ENCODE measurements around the gene NRAP.
A peak's percentile ranks its signal among the peaks of the same experiment; 100 is the strongest.

Gene NRAP, protein sequence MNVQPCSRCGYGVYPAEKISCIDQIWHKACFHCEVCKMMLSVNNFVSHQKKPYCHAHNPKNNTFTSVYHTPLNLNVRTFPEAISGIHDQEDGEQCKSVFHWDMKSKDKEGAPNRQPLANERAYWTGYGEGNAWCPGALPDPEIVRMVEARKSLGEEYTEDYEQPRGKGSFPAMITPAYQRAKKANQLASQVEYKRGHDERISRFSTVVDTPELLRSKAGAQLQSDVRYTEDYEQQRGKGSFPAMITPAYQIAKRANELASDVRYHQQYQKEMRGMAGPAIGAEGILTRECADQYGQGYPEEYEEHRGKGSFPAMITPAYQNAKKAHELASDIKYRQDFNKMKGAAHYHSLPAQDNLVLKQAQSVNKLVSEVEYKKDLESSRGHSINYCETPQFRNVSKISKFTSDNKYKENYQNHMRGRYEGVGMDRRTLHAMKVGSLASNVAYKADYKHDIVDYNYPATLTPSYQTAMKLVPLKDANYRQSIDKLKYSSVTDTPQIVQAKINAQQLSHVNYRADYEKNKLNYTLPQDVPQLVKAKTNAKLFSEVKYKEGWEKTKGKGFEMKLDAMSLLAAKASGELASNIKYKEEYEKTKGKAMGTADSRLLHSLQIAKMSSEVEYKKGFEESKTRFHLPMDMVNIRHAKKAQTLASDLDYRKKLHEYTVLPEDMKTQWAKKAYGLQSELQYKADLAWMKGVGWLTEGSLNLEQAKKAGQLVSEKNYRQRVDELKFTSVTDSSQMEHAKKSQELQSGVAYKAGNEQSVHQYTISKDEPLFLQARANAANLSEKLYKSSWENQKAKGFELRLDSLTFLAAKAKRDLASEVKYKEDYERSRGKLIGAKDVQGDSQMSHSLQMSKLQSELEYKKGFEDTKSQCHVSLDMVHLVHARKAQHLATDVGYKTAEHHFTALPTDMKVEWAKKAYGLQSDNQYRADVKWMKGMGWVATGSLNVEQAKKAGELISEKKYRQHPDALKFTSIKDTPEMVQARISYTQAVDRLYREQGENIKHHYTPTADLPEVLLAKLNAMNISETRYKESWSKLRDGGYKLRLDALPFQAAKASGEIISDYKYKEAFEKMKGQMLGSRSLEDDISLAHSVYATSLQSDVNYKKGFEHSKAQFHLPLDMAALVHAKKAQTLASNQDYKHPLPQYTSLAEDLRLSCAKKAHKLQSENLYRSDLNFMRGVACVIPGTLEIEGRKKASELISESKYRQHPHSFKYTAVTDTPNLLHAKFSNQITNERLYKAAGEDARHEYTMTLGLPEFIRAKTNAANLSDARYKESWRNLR (N-terminal part only)

DNA sequence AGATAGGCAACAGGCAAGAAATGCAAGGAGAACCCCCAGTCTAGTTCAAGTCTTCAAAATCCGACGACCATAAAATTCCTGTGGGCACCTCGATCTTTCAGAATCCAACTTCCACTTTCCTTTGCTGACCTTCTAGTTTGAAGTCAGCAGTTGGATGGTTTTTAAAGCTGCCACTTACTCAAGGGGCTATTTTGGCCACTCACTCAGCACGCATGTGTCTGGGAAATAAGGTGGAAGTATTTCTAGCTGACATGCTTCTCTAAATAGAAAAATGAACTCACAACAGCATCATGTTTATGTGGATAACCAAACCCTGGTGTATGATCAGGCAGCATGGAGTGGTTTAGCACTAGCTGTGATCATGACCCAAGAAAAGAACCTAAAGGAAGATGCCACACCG is at the start of gene NRAP:
Gene NRAP (minus strand): TSS at position 134 of the 400 bp plus-strand sequence. CDS start 159 bp downstream, outside the sequence.
- DNase-seq = no peak

DNA sequence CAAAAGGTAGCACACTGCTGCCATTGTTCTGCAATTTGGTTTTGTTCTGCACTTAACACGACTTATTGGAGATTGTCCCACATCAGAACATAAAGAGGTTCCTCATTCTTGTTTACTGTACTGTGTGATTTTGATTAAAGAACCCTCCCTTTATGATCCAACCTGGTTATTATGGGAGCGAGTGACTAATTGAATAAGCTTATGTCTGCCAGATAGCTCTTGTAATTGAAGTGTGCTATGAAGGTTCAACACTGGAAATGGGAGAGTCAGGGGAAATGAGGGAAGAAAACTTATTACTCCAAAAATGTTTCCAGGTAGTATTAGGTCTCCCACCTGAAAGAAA is 49.8 kb upstream of the NRAP start:
- no peak for DNase-seq

DNA sequence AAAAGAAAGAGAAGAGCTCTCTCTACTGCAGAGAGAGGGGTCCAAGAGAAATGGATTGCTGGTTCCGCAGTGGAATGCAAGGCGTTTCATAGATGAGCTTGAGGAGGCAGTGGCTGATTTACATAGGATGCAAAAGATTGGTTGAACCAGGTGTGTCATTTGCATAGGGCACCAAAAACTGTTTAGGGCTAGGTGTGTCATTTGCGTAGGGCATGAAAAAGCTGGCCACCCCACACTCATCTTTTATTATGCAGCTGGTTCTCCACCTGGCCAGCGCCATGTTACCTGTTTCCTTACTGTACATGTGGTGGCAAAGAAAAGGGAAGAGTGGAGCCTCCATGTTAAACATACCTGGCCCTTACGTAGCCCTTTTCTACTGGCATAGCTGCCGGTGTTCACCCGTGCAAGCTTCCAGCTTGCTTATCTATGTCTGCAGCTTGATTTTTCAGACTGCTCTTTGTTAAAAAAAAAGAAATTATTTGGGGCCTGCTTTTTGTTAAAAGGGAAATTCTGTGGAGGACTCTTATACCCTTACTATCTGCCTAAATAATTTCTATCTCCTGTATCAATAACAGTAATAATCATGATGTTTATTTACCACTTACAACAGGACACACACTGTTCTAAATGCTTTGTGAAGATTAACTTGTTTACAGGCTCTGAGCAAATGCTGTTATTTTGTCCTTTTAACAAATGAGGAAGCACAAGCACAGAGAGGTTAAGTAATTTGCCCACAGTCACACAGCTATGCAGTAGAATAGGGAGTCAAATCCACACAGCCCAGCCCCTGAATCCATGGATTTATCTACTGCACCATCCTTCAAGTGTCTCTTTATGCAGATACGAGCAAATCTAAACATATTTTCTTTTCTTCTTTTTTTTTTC is 49.2 kb upstream of the NRAP start:
- no peak for DNase-seq

DNA sequence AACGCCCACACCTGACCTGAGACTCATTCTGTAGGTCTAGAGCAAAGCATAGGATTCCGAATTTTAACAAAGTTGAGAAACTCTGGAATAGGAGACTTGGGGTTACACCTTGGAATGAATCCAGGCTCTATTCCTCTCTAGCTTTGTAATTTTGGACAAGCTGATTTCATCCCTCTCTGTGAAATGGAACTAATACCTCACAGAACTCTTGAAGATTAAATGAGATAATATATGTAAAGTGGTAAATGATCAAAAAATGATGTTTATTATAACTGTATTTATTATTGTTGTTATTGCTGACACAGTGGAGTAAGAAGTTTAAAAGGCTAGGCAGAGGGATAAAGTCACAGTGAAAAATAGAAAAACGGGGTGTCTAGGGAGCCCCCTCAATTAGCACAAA is 48.2 kb upstream of the NRAP start:
- DNase-seq = no peak

DNA sequence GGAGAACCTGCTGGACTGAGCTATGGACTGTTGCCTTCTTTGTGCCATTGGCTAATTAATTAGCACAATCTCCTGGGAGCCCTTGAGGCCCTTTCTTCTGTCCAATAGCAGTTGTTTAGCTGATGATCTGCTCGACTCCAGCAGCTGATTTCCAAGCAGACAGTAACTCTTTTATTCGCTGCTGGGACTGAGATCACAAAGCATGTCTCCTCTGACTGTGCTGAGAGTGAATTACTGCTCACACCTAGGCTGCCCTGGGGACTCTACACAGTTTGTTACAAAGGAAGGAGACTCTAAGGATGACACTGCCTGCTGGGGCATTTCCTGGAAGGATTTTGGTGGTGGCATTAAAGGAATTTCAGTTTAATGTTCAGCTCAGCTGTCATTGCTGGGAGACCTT is 47.3 kb upstream of the NRAP start:
- no peak for DNase-seq

DNA sequence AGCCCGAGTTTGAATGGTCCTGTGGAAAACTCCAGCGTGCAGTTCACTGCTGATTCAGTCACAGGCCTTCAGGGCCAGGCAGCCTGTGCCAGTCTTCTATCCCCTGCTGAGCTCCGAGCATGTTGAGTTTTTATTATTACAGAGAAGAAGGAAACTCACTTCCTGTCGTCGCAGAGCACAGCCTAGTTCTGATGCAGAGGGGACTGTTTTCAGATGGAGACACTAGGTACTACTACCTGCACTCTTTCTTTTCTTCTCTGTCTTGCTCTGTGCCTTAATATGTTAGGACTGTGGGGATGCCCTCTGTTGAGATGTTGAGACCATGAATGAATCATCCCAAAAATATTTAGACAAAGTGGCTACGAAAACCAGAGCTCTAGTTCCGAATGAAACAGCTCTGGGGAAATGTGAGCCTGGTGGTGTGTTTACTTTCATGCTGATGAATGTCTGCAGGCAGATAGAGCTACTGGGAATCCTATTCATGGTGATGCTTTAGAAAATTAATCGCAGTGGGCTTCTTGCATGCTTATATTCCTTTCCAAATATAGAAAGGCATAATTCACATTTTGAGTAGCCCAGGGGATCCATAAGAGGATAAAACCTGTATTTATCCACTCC is 45.5 kb upstream of the NRAP start:
- no peak for DNase-seq

DNA sequence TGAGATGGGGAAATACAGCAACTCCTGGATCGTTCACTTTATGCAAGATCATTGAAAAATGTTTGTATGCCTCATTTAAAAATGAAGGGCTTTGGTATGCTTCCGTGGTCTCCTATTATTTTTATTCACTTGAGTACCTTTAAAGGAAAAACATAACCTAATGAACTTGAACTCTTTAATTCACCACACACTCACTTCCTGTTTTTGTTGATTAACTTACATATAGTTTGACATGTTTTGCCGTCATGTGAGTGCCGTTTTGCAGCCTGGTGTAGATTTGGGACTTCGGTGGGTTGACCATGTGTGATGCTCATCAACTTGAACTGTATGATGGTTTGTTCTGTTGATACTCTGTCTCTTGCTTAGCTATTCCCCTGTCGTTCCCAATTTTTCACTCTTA is 44.8 kb upstream of the NRAP start:
- DNase-seq = no peak

DNA sequence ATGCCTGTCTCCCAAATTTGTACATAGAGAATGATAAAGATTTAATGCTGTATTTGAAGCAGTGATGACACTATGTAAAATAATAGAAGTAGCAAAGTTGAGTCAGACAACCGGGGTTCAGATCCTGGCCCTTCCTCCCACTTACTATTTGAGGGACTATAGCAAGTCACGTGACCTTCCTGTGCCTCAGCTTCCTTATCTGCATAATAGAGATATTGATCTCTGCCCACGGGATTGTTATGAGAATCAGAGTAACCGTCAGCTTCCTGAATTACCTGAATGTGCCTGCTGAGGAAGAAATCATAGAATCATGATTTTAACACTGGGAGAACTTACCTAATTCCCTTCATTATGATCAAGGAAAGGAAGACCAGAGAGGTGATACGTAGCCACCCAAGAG is 42.8 kb upstream of the NRAP start:
- DNase-seq = no peak

DNA sequence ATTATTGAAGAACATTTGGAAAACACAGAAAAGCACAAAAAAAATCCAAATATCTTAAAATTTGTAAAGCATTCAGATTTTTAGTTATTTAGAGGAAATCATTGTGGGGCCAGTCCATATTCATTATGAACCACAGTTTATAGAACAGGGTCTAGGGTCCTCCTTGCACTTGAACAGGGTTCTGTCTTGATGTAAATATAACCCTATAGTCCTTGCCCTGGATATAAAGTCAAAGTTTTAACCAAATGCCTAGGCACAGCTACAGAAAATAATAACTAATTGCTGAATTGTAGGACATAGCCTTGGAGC is 41.5 kb upstream of the NRAP start:
- DNase-seq = no peak

DNA sequence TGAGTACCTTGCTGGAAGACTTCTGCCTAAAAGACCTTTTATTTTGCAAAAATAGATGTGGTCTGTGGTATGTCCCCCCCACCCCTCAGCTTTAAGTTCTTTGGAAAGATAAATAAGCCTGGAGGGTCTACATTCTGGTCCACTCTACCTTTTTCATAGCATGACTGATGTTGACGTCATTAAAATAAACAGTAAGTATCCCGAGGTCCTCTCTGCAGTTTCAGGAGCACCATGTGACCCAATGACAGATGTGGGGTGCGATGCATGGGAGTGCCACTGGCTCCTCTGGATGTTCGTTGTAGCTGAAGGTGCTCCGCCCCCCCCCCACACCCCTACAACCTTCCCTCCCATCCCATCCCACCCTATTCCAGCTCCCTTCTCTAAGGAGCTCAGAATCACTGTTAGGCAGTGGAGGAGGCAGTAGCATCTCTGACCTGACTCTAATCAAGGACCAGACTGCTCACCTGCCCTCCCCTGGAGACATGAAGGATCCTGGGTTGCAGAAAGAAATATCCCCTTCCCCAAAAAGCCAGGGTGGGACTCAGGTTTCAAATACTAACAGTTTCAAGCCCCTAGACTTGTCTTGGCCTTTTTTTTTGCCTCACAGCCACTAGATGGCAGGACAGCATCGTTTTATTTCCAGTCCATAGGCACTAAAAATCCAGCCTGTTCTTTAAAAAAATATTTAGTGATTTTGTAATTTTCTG is 40.9 kb upstream of the NRAP start:
- DNase-seq = peak in 1 of 2 donors; percentile 22

DNA sequence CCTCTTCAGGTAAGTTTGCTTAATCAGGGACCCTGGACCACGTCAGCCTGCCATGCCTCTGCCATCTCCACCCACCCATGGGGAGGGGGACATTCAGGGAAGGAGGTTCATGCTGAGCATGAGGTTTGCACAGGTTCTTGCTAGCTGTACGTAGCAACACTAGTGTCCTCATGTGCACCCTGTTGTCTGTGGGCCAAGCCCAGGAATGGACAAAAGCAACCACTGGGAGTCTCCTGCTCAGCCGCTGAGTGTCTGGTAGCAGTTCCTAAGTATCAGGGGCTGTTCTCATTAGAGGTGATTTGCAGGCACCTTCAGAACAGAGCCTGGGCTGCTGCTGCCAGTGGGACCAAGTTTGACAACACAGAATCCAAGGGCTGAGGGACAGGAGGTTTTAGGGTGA is 33.8 kb upstream of the NRAP start:
- no peak for DNase-seq

DNA sequence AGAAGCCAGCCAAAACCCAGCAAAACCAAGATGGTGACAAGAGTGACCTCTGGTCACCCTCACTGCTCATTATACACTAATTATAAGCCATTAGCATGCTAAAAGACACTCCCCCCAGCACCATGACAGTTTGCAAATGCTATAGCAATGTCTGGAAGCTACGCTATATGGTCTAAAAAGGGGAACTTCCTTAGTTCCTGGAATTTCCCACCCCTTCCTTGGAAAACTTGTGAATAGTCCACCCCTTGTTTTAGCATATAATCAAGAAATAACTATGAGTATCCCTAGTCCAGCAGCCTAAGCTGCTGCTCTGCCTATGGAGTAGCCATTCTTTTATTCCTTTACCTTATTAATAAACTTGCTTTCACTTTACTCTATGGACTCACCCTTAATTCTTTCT is 31.9 kb upstream of the NRAP start:
- no peak for DNase-seq

DNA sequence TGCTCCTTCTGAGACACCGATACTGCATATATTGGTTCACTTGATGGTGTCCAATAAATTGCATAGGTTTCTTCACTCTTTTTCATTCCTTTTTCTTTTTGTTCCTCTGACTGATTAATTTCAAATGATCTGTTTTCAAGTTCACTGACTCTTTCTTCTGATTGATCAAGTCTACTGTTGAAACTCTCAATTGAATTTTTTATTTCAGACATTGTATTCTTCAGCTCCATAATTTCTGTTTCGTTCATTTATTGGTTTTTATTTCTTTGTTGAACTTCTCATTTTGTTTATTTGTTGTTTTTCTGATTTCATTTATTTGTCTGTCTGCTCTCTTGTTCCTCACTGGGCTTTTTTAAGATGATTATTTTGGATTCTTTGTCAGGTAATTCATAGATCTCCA is 29.5 kb upstream of the NRAP start:
- no peak for DNase-seq

DNA sequence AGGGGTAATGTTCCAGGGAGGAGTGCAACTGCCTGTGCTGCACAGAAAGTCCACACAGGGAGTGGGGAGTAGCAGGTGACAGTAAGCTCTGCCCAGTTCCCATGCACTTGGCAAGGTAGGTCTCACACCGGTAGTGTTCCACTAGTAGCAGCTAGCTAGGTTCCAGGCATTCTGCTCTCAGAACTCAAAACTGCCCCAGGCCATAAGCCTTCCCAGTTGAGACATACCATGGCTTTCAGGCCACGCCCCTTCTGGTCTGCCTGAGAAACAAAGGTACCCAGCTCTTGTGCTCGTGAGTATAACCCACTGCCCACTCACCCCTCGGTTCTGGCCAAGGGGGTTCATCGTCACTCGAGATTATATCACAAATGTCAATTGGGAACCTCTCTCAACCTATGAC is 28.4 kb upstream of the NRAP start:
- no peak for DNase-seq

DNA sequence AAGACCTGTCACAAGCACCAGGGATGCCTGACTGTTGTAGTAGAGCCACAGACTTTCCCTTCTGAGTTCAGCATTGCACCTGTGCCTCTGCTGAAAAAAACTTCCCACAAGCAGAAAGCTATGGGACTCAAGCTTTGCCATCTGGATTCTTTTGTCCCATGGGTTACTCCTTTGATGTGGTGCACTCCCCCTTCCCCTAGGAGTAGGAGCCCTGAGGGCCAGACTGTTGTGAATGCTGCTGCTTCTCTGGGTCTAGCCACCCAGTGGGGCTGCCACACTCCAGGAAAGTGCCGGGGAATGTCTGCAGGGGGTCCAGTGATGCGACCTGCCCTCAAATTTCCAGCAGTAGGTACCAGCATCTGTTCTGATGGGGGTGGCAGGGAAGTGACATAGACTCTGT is 27.5 kb upstream of the NRAP start:
- no peak for DNase-seq

DNA sequence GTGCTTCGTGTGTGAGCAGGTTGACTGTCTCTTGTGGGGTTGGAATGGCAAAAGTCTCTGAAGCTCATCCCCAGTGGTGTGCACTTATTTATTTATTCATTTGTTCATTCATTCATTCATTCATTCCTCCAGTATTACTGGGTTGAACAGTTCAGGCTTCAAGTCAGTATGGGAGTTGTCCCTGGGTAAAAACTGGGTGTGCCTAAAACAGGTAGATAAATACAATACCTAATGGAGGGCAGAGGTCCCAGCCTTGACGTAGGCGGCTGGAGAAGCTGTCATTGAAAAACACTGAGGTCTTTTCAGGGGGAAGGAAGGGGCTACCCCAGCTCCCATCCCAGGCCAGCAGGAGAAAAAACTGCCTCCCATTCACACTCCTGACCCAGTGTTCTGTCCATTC is 26.9 kb upstream of the NRAP start:
- no peak for DNase-seq

DNA sequence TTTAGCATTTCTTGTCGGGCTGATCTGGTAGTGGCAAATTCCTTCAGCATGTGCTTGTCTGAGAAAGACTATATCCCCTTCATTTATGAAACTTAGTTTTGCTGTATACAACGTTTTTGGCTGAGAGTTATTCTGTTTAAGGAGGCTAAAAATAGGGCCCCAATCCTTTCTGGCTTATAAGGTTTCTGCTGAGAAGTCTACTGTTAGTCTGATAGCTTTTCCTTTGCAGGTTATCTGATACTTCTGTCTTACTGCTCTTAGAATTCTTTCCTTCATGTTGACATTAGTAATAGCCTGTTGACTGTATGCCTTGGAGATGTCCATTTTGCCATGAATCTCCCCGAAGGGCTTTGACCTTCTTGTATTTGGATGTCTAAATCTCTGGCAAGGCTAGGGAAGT is 25.7 kb upstream of the NRAP start:
- no peak for DNase-seq

DNA sequence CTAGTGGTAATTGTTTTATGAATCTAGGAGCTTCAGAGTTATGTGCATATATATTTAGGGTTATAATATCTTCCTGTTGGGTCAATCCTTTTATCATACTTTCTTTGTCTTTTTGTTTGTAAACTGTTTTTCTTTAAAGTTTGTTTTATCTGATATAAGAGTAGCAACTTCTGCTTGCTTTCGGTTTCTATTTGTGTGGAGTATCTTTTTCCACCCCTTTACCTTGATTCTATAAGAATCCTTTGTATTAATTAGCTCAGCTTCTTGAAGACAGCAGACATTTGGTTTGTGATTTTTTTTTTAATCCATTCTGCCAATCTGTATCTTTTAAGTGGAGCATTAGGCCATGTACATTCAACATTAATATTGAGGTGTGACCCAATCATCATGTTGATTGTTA is 25.2 kb upstream of the NRAP start:
- no peak for DNase-seq

DNA sequence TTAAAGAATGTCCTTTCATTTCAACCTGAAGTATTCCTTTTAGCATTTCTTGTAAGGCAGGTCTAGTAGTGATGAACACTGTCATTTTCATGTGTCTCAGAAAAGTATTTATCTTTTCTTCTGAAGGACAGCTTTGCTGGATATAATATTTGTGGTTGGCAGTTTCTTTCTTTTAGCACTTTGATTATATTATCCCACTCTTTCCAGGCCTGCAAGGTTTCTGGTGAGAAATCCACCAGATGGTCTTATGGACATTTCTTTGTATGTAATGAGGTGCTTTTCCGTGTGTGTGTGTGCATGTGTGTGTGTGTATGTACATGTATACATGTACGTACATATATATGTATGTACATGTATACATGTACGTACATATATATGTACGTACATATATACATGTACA is 23.2 kb upstream of the NRAP start:
- DNase-seq = no peak

DNA sequence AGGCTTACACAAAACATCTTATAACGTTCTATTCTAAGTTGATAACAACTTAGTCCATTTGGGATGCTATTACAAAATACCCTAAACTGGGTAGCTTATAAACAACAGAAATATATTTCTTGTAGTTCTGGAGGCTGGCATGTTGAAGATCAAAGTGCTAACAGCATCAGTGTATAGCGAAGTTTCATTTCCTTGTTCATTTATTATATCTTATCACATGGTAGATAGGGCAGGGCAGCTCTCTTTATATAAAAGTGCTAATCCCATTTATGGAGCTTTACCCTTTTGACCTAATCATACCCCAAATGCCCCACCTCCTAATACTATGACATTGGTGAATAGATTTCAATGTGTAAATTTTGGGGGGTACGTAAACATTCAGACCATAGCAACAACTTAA is 22.2 kb upstream of the NRAP start:
- DNase-seq = no peak

DNA sequence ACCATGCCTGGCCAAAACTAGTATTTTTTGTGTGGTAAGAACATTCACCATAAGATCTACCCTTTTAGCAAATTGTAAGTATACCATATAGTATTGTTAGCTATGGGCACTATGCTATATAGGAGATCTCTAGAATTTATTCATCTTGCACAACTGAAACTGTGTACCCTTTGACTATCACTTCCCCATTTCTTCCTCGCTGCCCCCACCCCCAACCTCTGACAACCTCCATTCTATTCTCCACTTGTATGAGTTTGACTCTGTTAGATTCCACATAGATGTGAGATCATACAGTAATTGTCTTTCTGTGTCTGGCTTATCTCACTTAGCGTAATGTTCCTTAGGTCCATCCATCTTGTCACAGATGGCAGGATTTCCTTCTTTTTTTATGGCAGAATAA is 19.5 kb upstream of the NRAP start:
- DNase-seq = no peak

Data from stimulated activated CD4-positive, alpha-beta T cell treated with anti-CD3 and anti-CD28 coated beads, Interleukin-2, amount 100 ng/mL, for 24 hours (primary cell).